ENCODE measurements around the gene ESAM.

DNA sequence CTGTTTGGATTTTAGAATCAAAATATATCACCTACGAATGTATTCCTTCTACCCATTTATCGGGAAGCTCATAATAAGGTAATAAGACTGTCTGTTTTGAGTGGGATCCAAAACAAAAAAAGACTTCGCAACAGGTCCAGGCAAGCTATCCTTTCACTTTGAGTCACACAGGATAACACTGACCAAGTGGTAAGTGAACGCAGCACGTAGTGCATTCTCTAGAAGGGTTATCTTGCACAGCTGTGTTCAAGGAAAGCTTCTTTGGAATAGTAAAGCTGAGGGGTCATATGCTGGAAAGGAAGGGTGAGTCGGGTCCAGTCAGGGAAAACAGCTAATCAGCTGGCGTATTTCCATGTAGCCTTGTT lies 44.7 kb downstream of the ESAM start:
- TF ChIP-seq, protein P1, sequence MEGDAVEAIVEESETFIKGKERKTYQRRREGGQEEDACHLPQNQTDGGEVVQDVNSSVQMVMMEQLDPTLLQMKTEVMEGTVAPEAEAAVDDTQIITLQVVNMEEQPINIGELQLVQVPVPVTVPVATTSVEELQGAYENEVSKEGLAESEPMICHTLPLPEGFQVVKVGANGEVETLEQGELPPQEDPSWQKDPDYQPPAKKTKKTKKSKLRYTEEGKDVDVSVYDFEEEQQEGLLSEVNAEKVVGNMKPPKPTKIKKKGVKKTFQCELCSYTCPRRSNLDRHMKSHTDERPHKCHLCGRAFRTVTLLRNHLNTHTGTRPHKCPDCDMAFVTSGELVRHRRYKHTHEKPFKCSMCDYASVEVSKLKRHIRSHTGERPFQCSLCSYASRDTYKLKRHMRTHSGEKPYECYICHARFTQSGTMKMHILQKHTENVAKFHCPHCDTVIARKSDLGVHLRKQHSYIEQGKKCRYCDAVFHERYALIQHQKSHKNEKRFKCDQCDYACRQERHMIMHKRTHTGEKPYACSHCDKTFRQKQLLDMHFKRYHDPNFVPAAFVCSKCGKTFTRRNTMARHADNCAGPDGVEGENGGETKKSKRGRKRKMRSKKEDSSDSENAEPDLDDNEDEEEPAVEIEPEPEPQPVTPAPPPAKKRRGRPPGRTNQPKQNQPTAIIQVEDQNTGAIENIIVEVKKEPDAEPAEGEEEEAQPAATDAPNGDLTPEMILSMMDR (conservative IDR thresholded peaks at IDR 0.05): no peak
- TF ChIP-seq ZFX (IDR thresholded peaks at IDR 0.05): no peak

Data from C4-2B (cell line).